Fibroblast of lung (primary cell): ENCODE measurements around the gene PCDHGB5.
A peak's percentile ranks its signal among the peaks of the same experiment; 100 is the strongest.

ENCODE experiments used
- CTCF ChIP-seq, 2 donors: IDR thresholded peaks in 1 of 2; conservative IDR thresholded peaks in 1 of 2; 1 replicate in 1 of 2; 2 replicates in 1 of 2; pipeline ENCODE4 v1.5.1; 2011 to 2012; ENCODE audit warnings: low read length in 2 of 2, control low read depth in 1 of 2, inconsistent platforms in 1 of 2, low read depth in 1 of 2, mild to moderate bottlenecking in 1 of 2
- EZH2 ChIP-seq: IDR thresholded peaks from 2 replicates; pipeline ENCODE4 v1.5.1; 2012; ENCODE audit warnings: low read length, control low read depth, mild to moderate bottlenecking; ENCODE audit errors: missing control alignments

- TF ChIP-seq EZH2 (no peak), CTCF (conservative IDR thresholded peaks at IDR 0.05 in 1 of 2, IDR thresholded peaks at IDR 0.05 in 1 of 2; ENCODE audit: low read depth in 1 of 2, low read length in 2 of 2) (peak; percentile 40 to 49)
These were observed 5.0 kb downstream of the PCDHGB5 start, which contains the start of gene PCDHGA9 for GRCh38 chr5:141402553-141403243.
